Smooth muscle cell of the pulmonary artery (primary cell): Measurements from ENCODE around the gene TRIM48. TPM values are rescaled to one million over a fixed set of nuclear protein-coding genes. Genes with fewer than 3 reads are reported as not detected.

Experiments
- total RNA-seq: library from RNA; depleted of rRNA; stranded (reverse); fragments of >200 nt; gene quantifications from 2 replicates; pipeline ENCODE4 v1.2.3, GENCODE V29; 2014

TRIM48 gene
- total RNA-seq: not detected in 2 replicates

GRCh38 chr11:55261855-55262254 is at the start of gene TRIM48:
Gene TRIM48, plus strand, starts transcription at chr11:55262155. Its CDS starts 113 bp downstream, at chr11:55262268.

Other genes starting within 250 kb of the TRIM48 start
- gene OR4A16, start 81.0 kb downstream of the TRIM48 start, total RNA-seq: not detected in 2 replicates
- gene OR4A15, start 105.8 kb downstream of the TRIM48 start, total RNA-seq: not detected in 2 replicates